Measurements from ENCODE around the gene VAPA.
"Not testable (repeated sequence)": the region's sequence is repeated elsewhere in the genome, so short reads cannot be mapped to it uniquely, and the experiment has no call there.

VAPA gene

DNA sequence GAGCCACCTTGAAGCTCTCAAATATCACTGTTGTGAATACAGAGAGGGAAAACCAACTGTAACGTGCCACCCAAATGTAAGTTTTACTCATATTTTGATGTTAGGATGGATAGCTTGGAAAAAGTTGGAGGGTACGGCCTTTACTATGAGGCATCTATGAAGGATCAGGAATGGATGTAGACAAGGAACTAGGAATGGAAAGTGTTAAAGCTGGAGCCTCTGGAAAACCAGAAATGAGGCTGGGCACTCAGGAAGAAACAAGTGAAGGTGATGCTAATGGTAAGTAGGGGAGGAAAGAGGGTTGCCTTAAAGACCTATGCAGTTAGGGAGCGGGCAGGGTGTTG, 27.8 kb upstream of the VAPA start:
- DNase-seq, result no peak

DNA sequence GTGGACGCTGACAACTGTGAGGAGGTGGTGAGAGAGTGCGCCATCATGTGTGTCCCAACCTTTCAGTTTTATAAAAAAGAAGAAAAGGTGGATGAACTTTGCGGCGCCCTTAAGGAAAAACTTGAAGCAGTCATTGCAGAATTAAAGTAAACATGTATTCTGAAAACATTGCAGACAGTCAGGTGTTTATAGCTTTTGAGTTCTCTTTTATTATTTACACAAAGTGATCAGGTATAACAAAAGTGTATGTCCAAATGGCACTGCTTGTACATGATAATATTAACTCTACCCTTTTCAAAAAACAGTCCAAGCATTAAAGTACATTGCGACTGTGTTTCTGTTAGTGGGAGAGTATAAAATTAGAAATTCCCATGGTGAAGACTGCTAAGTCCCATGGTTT, 25.8 kb upstream of the VAPA start:
- no peak for DNase-seq

DNA sequence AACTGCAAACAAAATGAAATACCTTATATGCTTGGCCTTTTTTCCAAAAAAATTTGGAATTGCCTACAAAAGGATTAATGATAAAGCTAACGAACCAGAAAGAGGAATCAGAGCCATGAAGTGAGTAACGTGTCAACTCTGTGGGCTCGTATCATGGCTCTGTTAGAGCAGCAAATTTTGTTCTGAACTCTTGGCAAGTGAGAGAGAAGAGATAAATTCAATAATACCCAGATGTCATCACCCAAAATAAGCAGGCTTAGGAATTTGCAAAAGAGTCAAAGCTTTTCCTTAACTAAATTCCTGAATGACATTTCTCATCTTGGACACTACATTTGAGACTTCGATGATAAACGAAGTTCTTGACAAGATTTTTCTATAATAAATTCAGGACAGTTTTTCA, 23.6 kb upstream of the VAPA start:
- no peak for DNase-seq

DNA sequence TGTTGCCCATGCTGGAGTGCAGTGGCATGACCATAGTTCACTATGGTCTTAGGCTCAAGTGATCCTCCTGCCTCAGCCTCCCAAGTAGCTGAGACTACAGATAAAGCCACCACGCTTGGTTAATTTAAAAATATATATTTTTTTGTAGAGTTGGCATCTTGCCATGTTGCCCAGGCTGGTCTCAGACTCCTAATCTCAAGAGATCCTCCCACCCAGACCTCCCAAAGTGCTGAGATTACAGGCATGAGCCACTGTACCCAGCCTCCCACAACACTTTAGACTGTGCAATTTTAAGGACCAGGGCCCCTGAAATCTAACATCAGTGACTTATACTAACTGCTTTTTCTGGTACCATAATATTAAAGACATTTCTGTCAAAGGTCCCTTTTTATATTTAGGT, 22.9 kb upstream of the VAPA start:
- no peak for DNase-seq

DNA sequence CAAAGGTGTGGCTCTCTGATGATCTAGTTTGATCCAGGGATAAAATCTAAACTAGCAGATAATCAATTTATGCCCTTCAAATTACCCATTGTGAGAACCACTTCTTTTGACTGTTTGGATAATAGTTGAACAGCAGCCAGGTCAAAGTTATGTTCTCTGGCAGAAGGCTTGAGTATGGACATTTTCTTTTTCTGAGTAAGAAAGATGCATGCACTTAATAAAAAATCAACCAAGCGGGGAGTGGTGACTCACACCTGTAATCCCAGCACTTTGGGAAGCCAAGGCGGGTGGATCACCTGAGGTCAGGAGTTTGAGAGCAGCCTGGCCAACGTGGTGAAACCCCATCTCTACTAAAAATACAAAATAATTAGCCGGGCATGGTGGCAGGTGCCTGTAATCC, 22.3 kb upstream of the VAPA start:
- DNase-seq, result not testable (repeated sequence)

DNA sequence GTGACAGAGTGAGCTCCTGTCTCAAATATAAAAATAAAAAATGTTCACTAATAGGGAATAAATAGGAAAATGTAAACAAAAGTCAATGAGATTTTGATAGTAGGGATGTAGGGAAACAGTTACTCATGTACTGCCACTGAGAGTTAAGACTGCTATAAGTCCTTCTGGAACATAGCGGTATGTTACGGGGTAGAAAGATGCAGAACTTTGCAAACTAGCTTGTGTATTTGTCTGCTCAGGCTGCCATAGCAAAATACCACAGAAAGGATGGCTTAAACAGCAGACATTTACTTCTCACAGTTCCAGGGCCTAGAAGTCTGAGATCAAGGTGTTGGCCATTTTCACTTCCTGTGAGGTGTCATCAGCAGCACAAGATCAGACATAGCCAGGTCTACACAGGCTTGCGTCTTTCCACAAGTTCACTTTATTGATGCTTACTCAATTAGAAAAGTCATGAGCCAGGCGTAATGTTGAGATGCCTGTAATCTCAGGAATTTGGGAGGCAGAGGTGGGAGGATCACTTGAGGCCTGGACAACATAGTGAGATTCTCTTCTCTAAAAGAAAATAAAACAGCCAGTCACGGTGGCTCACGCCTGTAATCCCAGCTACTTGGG, 19.3 kb upstream of the VAPA start:
- no peak for DNase-seq

DNA sequence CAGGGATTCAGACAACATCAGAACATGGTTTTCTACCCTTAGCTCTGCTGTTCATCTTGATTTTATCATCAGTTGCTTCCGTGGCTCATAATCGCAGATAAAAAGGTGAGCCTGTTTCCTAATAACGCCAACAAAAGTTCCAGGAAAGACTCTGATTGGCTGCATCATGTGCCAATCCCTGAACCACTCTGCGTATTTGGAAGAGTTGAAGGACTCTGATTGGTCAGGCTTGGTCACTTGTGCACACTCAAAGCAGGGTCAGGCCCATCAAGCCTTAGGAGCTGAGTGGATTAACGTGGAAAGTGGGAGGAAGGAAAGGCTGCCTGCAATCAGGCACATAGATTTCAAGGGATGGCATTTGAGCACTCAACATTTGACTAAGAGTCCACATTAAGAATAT, 16.7 kb upstream of the VAPA start:
- DNase-seq, result no peak

DNA sequence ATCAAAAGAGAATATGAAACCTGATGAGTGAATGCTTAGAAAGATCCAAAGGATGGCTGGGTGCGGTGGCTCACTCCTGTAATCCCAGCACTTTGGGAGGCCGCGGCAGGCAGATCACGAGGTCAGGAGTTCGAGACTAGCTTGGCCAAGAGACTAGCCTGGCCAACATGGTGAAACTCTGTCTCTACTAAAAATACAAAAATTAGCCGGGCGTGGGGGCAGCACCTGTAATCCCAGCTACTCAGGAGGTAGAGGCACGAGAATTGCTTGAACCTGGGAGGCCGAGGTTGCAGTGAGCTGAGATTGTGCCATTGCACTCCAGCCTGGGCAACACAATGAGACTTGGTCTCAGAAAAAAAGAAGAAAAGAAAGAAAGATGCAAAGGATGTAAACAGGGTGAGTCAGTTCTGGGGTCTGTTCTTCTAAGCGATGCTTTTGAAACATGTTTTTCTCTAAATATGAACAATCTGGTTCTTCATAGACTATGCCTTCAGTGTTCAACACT, 16.0 kb upstream of the VAPA start:
- not testable (repeated sequence) for DNase-seq

DNA sequence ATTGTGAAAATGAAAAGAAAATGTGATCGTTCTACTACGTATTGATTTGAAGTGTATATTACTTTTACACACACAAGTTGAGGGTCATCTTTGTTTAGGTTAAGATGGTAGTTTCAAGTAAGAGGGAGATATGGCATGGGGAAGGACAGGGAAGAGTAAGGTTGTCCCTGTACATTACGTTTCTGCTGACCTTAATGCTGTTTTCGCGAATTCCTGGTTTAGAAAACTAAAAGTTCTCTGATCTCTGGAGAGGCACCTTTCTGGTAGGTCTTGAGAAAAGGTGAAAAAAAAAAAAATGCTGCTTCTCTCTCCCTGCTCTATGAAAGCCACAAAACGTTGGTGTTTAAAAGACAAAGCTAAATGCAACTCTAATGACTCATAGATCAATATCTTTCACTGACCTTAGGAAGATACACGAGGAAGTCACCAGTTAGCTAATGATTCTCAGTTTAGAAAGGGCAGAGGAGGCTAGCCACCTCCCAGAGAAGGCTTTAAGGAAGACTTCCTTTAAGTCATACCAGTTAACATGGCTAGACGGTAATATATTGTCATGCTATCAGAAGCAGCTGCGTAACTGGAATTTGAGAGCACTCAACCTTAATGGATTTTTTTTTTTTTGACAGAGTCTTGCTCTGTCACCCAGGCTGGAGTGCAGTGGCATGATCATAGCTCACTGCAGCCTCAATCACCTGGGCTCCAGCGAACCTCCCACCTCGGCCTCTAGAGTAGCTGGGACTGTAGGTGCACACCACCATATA, 14.8 kb upstream of the VAPA start:
- DNase-seq, result no peak

DNA sequence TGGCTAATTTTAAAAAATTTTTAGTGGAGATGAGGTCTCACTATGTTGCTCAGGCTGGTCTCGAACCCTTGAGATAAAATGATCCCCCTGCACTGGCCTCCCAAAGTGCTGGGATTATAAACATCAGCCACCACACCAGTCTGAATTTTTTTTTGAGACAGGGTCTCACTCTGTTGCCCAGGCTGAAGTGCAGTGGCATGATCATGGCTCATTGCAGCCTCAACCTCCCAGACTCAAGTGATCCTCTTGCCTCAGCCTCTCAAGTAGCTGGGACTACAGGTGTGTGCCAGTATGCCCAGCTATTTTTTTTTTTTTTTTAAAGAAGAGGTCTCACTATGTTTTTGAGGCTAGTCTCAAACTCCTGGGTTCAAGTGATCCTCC, 14.3 kb upstream of the VAPA start:
- not testable (repeated sequence) for DNase-seq

DNA sequence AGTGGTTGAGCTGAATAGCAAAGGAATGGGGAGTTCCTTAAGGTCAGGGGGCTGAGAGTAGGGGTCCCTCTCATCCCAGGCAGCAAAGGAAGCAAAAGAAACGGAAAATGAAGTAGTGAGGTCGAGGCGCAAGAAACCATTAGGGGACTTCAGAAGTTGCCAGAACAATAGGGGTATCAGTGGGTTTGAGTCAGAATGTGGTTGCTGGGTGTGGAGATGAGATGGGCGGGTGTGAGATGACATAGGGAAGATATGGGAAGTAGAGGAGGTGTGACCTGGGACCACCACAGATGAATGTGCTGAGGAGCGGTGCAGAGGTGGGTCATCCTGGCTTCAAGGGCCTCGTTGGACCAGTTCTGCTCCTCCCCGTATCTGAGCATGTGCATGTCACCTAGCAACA, 13.1 kb upstream of the VAPA start:
- no peak for DNase-seq

DNA sequence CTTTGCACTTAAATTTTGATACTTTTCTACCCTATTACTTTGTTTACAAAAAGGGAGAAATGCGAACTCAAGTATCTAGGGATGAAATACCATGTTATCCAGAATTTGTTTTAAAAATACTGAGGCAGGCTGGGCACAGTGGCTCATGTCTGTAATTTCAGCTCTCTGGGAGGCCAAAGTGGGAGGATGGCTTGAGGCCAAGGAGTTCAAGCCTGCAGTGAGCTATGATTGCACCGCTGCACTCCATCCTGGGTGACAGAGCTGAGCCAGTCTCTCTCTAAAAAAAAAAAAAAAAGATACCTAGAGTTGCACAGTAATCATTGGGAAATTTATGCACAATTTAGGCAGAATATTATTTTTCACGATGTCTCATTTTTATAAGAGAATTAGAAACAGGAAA, 12.4 kb upstream of the VAPA start:
- no peak for DNase-seq

DNA sequence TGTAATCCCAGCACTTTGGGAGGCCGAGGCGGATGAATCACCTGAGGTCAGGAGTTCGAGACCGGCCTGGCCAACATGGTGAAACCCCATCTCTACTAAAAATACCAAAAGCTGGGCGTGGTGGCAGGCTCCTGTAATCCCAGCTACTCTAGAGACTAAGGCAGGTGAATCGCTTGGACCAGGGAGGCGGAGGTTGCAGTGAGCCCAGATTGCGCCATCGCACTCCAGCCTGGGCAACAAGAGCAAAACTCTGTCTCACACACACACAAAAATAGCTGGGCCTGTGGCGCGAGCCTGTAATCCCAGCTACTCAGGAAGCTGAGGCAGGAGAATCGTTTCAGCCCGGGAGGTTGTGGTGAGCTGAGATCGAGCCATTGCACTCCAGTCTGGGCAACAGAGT, 11.6 kb upstream of the VAPA start:
- DNase-seq, result not testable (repeated sequence)

DNA sequence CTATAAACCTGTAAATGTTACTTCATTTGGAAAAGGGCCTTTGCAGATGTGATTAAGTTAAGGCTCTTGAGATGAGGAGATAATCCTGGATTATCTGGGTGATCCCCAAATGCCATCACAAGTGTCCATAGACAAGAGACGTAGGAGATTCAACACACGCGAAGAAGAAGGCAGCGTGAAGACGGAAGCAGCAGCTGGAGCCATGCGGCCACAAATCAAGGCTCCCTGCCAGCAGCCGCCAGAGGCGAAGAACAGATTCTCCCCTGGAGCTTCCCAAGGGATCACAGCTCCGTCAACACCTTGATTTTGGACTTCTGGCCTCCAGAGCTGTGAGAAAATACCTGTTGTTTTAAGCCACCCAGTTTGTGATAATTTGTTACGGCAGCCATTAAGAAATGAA, 11.0 kb upstream of the VAPA start:
- DNase-seq, result no peak

DNA sequence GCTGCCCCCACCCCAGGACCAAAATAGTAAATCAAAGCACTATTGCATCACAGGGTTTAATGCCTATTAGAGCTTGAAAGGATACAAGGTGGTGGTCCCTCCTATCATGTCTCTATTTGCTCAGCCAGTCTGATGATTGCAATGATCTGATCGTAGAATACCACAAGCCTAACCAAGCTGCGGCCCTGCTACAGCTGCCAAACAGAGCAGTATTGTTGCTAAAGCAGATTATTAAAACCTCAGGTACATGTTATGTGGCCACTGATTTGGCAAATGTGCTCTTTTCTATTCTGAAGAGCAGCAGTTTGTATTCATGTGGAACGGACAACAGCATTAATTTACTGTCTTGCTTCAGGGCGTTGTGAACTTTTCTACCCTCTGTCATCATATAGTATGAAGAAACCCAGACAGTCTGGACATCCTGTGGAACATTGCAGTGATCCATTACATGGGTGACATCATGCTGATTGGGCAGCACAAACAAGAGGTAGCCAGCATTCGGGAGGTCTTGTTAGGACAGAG, 8.4 kb upstream of the VAPA start:
- no peak for DNase-seq

DNA sequence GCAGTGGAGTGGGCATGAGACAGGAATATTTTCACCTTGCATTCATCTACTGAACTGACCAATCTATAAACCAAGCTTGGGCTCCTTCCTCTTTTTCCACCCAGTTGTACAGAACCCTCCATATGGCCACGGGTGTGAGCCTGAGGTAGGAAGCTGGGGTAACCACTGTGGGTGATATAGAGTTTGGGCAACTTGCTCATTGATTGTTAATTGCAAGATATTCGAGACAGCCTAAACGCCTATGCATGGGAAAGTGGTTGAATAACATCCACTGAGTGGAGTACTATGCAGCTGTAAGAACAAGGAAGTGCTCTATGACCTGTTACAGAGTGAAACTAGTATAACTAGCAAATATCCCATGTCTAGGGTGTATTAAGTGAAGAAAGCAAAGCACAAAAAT, 7.3 kb upstream of the VAPA start:
- no peak for DNase-seq

DNA sequence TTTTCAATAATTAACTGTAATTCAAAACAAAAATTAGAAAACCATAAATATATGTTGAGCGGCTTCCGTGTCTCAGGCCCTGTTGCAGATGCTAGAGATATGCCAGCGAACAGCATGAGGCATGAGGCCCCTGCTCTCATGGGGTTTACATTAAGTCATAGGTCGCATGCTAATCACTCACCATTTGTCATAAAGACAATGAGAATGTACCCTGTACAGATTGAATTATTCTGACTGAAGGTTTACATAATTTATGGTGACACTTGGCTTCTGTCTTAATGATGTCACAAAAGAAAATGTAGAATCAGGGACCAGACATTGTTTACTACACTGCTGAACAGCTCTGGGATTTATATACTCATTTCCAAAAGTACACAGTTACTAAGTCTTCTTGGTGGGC, 5.9 kb upstream of the VAPA start:
- DNase-seq, result no peak

DNA sequence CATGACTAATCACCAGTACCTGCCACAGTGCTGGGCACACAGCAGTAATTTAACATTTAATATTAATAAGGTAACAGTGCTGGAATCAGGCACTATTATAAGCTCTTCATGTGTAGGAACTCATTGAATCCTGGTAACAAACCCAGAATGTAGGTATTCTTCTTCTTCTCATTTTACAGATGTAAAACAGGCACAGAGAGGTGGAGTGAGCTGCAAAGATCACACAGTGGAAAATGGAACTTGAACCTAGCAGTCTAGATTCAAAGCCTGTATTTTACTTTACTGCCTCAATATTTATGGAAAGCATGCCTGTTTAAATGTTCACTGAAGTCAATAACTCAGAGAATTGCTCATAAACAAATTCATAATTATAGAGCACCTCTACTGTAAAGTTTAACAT, 3.7 kb upstream of the VAPA start:
- DNase-seq, result no peak

DNA sequence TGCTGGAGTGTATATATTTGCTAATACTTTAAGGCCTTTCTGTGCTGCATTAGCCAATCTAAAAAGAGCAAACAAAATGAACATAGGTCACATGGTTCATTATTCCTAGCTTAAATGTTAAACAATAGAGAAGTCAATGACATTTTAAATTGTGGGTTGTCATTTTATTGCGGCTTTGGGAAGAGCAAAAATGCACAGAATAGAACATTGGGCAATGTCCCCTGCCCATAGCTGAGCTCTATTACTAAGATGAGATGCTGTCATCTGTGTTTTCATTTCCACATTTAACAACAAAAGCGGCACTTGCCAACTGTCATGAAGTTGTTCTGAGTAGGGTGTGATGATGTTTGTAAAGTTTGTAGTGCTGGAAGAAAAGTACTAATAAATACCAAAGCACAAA, 3.2 kb upstream of the VAPA start:
- DNase-seq, result no peak

DNA sequence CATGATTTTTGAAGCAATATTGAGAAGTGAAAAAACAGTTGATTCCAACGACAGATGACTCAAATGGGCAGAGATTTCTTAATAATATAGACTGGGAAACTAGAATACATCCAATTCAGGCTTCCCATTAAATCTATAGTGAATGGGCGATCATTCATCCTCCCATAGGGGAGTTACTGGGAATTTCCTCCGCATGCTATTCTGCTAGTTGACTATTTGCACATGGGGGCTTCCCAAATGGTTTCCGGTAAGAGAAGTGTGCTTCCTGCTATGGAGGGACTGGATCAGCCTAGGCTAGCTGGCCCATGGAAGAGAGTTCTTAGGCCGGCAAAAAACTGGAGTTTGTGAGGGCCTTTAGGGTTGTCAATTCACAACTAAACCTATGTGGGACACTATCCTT, 2.6 kb upstream of the VAPA start:
- no peak for DNase-seq

DNA sequence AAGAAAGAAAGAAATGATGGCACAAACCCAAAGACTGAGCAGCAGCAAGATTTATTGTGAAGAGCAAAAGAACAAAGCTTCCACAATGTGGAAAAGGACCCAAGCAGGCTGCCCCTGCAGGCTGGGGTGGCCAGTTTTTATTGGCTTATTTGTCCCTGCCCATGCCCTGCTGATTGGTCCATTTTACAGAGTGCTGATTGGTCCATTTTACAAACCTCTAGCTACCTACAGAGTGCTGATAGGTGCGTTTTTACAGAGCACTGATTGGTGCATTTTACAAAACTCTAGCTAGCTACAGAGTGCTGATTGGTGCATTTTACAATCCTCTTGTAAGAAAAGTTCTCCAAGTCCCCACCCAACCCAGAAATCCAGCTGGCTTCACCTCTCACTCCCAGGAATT, 1.5 kb upstream of the VAPA start:
- DNase-seq, result not testable (repeated sequence)

DNA sequence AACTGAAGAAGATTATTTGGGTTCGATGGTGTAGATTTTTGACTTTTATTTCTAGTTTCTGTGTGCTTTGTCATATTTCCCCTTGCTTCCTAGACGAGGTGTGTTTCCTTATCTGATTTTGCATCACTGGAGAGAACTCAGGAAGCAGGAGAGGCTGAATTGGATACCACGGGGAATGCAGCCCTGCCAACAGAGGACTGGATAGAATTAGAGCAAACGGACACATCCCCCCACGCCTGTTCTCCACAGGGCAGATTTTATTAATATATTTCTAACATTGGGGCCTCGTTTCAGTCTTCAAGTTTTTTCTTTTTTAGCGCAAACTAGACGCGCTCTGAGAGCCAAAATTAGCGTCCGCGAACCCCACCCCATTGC, 678 bp upstream of the VAPA start:
- no peak for DNase-seq

DNA sequence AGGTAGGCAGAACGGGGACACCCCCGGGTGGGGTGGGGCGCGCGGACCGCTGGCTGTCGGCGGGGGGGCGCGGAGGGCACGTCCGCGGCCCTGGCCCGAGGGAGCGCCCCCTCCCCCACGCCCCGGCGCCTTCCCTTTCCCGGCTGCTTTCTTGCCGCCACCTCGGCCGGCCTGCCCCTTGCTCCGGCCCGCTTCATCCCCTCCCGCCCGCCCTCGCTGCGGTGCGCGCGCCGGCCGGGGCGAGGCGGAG, 443 bp downstream of the VAPA start:
- DNase-seq, result no peak

DNA sequence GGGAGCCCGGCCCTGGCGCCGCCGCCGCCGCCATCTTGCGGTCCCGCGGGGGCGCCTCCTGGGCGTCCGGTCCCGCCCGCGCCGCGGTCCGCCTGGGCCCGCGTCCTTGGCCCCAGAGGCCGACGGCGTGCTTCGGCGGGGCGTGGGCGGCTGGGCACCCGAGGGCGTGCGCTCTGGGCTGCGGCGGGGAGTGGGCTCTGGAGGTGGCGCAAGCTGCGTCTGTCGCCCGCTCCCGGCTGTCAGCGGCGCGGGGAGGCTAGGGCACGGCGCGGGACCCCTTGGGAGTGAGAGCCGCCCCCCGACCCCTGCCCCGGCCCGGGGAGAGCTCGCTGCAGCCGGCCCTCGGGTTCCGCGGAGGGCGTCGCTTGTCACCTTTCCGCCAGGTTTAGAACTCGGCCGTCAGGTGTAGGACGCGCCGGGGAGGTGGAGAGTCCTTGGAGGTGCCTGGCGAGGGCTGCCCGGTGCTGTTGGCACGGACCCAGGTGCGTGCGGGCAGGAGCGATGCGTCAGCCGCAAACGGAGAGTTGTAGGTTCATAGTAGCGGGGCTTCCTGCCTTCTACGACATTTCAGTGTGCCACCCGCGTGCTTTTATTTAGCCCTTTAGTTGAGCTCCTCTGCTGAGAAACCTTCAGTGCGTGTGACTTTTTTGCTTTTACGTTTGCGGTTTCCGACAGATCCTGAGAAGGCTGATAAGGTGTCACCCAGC, 921 bp downstream of the VAPA start:
- DNase-seq, result peak; percentile 89
